Liver (tissue), 9 donors: ENCODE results near the gene NCBP1. TPM values are rescaled to one million over a fixed set of nuclear protein-coding genes. Genes with fewer than 3 reads are reported as not detected.

Experiments used
- DNase-seq: peaks from one replicate; pipeline ENCODE4 v3.0.0-alpha.2; 2017; ENCODE audit warnings: low spot score
- H3K27ac ChIP-seq, 2 donors: one replicate each; pipeline ENCODE4 v1.7.0; 2013; ENCODE audit warnings: inconsistent platforms in 2 of 2, low read length in 2 of 2, control low read depth in 1 of 2, low read depth in 1 of 2, mild to moderate bottlenecking in 1 of 2
- H3K27me3 ChIP-seq, 4 donors: one replicate each; pipeline versions ENCODE4 v1.6.1 to v1.7.0; 2013; ENCODE audit warnings: low read length in 3 of 4, inconsistent platforms in 1 of 4, mild to moderate bottlenecking in 1 of 4, moderate library complexity in 1 of 4; ENCODE audit not compliant: control insufficient read depth in 4 of 4, insufficient read depth in 4 of 4
- H3K36me3 ChIP-seq, 4 donors: one replicate each; pipeline versions ENCODE4 v1.6.1 to v1.7.0; 2013; ENCODE audit warnings: low read length in 3 of 4, mild to moderate bottlenecking in 3 of 4, low read depth in 1 of 4, moderate library complexity in 1 of 4; ENCODE audit not compliant: control insufficient read depth in 4 of 4, insufficient read depth in 3 of 4
- H3K4me1 ChIP-seq, 4 donors: one replicate each; pipeline versions ENCODE4 v1.6.1 to v1.7.0; 2013; ENCODE audit warnings: low read length in 3 of 4, mild to moderate bottlenecking in 3 of 4, moderate library complexity in 1 of 4; ENCODE audit not compliant: control insufficient read depth in 4 of 4, insufficient read depth in 4 of 4
- H3K4me3 ChIP-seq, 3 donors: one replicate each; pipeline versions ENCODE4 v1.6.1 to v1.7.0; 2013; ENCODE audit warnings: low read length in 3 of 3, control low read depth in 1 of 3, low read depth in 1 of 3, mild to moderate bottlenecking in 1 of 3
- H3K9ac ChIP-seq, 2 donors: one replicate each; pipeline ENCODE4 v1.7.0; 2013; ENCODE audit warnings: low read length in 2 of 2, mild to moderate bottlenecking in 2 of 2, moderate library complexity in 2 of 2, control low read depth in 1 of 2, low read depth in 1 of 2
- H3K9me3 ChIP-seq, 4 donors: one replicate each; pipeline versions ENCODE4 v1.6.1 to v1.7.0; 2013; ENCODE audit warnings: low read length in 3 of 4; ENCODE audit not compliant: control insufficient read depth in 4 of 4
- ATF3 ChIP-seq: IDR thresholded peaks from 2 replicates; pipeline ENCODE4 v1.6.1; 2016; ENCODE audit warnings: antibody characterized with exemption
- CTCF ChIP-seq: fragments of 150-350 bp; IDR thresholded peaks from 2 replicates; pipeline ENCODE4 v1.5.1; 2017; ENCODE audit warnings: improper control_type of control experiment, low read depth, low read length; ENCODE audit not compliant: missing input control
- EGR1 ChIP-seq, 2 donors: IDR thresholded peaks; 2 replicates each; pipeline ENCODE4 v1.6.1; 2016 to 2018; ENCODE audit warnings: antibody characterized with exemption in 2 of 2, low read depth in 2 of 2
- FOXA1 ChIP-seq: IDR thresholded peaks from 2 replicates; pipeline ENCODE4 v1.6.1; 2016; ENCODE audit warnings: antibody characterized with exemption
- FOXA2 ChIP-seq: IDR thresholded peaks from 2 replicates; pipeline ENCODE4 v1.6.1; 2016; ENCODE audit warnings: antibody characterized with exemption
- GABPA ChIP-seq, 2 donors: IDR thresholded peaks in 1 of 2; conservative IDR thresholded peaks in 1 of 2; 2 replicates each; pipeline ENCODE4 v1.6.1; 2016; ENCODE audit warnings: antibody characterized with exemption in 2 of 2, mild to moderate bottlenecking in 1 of 2, moderate library complexity in 1 of 2
- HNF4A ChIP-seq, 2 donors: conservative IDR thresholded peaks; 2 replicates each; pipeline ENCODE4 v1.6.1; 2016; ENCODE audit warnings: antibody characterized with exemption in 2 of 2, mild to moderate bottlenecking in 2 of 2
- HNF4G ChIP-seq: IDR thresholded peaks from 2 replicates; pipeline ENCODE4 v1.6.1; 2016; ENCODE audit warnings: antibody characterized with exemption
- JUND ChIP-seq, 2 donors: IDR thresholded peaks; 2 replicates each; pipeline ENCODE4 v1.6.1; 2016; ENCODE audit warnings: antibody characterized with exemption in 2 of 2
- MAX ChIP-seq: IDR thresholded peaks from 2 replicates; pipeline ENCODE4 v1.6.1; 2016; ENCODE audit warnings: antibody characterized with exemption
- NR2F2 ChIP-seq: IDR thresholded peaks from 2 replicates; pipeline ENCODE4 v1.6.1; 2016; ENCODE audit warnings: antibody characterized with exemption
- RAD21 ChIP-seq, 2 donors: IDR thresholded peaks; 2 replicates each; pipeline ENCODE4 v1.6.1; 2016; ENCODE audit warnings: antibody characterized with exemption in 2 of 2, mild to moderate bottlenecking in 2 of 2
- REST ChIP-seq: IDR thresholded peaks from 2 replicates; pipeline ENCODE4 v1.6.1; 2016; ENCODE audit warnings: antibody characterized with exemption, mild to moderate bottlenecking
- RXRA ChIP-seq, 2 donors: IDR thresholded peaks; 2 replicates each; pipeline ENCODE4 v1.6.1; 2017 to 2018; ENCODE audit warnings: antibody characterized with exemption in 2 of 2, mild to moderate bottlenecking in 1 of 2
- SP1 ChIP-seq: IDR thresholded peaks from 2 replicates; pipeline ENCODE4 v1.6.1; 2018; ENCODE audit warnings: antibody characterized with exemption, mild to moderate bottlenecking
- TAF1 ChIP-seq: conservative IDR thresholded peaks from 2 replicates; pipeline ENCODE4 v1.6.1; 2016; ENCODE audit warnings: antibody characterized with exemption, mild to moderate bottlenecking
- YY1 ChIP-seq: IDR thresholded peaks from 2 replicates; pipeline ENCODE4 v1.6.1; 2016; ENCODE audit warnings: antibody characterized with exemption, mild to moderate bottlenecking
- ZBTB33 ChIP-seq: IDR thresholded peaks from 2 replicates; pipeline ENCODE4 v1.6.1; 2016; ENCODE audit warnings: antibody characterized with exemption
- WGBS: extraction: QIAGEN DNeasy Blood & Tissue Kit; methylation state at CpG from one replicate; pipeline ENCODE4 v1.1.7; 2013; 5-methylcytosine and 5-hydroxymethylcytosine counted together
- polyA plus RNA-seq, 2 donors: library from polyadenylated mRNA; stranded (reverse) in 1 of 2; unstranded in 1 of 2; fragments of 200-250 nt in 1 of 2; fragments of >200 nt in 1 of 2; fragmentation: Nextera tagmentation in 1 of 2; extraction: Ambion mirVana in 1 of 2; gene quantifications; one replicate each; pipeline versions ENCODE4 v1.2.1 to v1.2.3, GENCODE V29; 2013 to 2015
- total RNA-seq, 2 donors: library from RNA; depleted of rRNA; stranded (reverse); fragments of >200 nt; gene quantifications; one replicate each; pipeline ENCODE4 v1.2.3, GENCODE V29; 2014
- donor health status: healthy.
- donor health status: healthy.
- donor health status: healthy.
- donor health status: healthy.
- donor health status: healthy.

Gene NCBP1
- total and polyA plus RNA-seq, 4 donors: 6.6 to 16.6 (median 12.5) TPM

GRCh38 chr9:97711223-97711626, 77.6 kb downstream of the NCBP1 start (continued):
- TF ChIP-seq ATF3: no peak

GRCh38 chr9:97714435-97714834, 80.8 kb downstream of the NCBP1 start:
- Histone ChIP-seq H3K4me3 (no peak overlapping the region), H3K36me3 (no peaks in the 10 kb centered on the region), H3K9me3 (no peaks in the 10 kb centered on the region), H3K27me3 (no peaks in the 10 kb centered on the region), H3K4me1 (peaks cover 0 to 2% (median 0%) of the 10 kb centered on the region in 4 donors), H3K27ac (no peak overlapping the region), H3K9ac (no peak overlapping the region)
- TF ChIP-seq CTCF (no peak), YY1 (no peak), GABPA (IDR thresholded peaks at IDR 0.05 in 1 of 2, conservative IDR thresholded peaks at IDR 0.05 in 1 of 2) (no peak), TAF1 (no peak), NR2F2 (no peak), JUND (IDR thresholded peaks at IDR 0.05) (no peak), HNF4G (no peak), RXRA (IDR thresholded peaks at IDR 0.05) (no peak), FOXA1 (no peak), HNF4A (conservative IDR thresholded peaks at IDR 0.05) (no peak), SP1 (no peak)
- DNase-seq: no peak
- 65% methylated on average over 3 of the region's 3 CpGs for WGBS

- TF ChIP-seq FOXA1: no peak
- TF ChIP-seq YY1: no peak
- TF ChIP-seq MAX: no peak
- no peak for TF ChIP-seq ZBTB33
- TF ChIP-seq RAD21 (IDR thresholded peaks at IDR 0.05): no peak
- no peak for TF ChIP-seq JUND (IDR thresholded peaks at IDR 0.05)
- TF ChIP-seq RXRA (IDR thresholded peaks at IDR 0.05): no peak
- TF ChIP-seq CTCF: no peak
- TF ChIP-seq FOXA2: no peak
- TF ChIP-seq SP1: no peak
- TF ChIP-seq HNF4G: no peak
- TF ChIP-seq HNF4A (conservative IDR thresholded peaks at IDR 0.05): no peak
- TF ChIP-seq GABPA (IDR thresholded peaks at IDR 0.05 in 1 of 2, conservative IDR thresholded peaks at IDR 0.05 in 1 of 2): no peak
- no peak for TF ChIP-seq EGR1 (IDR thresholded peaks at IDR 0.05; ENCODE audit: low read depth in 2 of 2)
- TF ChIP-seq ATF3: no peak
- no peak for TF ChIP-seq REST
- TF ChIP-seq TAF1: no peak
- TF ChIP-seq NR2F2: no peak
- peaks cover 0 to 2% (median 0%) of the 10 kb centered on the region in 4 donors for H3K9me3 ChIP-seq
- no peak overlapping the region for H3K4me3 ChIP-seq
- no peak overlapping the region for H3K27ac ChIP-seq
- no peaks in the 10 kb centered on the region for H3K27me3 ChIP-seq
- no peaks in the 10 kb centered on the region for H3K36me3 ChIP-seq
- no peak for DNase-seq
- WGBS: 87% methylated on average over 3 of the region's 3 CpGs
- H3K4me1 ChIP-seq: no peaks in the 10 kb centered on the region
- no peak overlapping the region for H3K9ac ChIP-seq
These were observed 84.2 kb downstream of the NCBP1 start for GRCh38 chr9:97717866-97718265.
